Activated CD4-positive, alpha-beta T cell treated with anti-CD3 and anti-CD28 coated beads for 1 hour (primary cell): Measurements from ENCODE around the gene GOLGA6L6.
"Not testable (repeated sequence)": the region's sequence is repeated elsewhere in the genome, so short reads cannot be mapped to it uniquely, and the experiment has no call there.

Experiments used
- DNase-seq: peaks from one replicate; pipeline ENCODE4 v3.0.0-alpha.2; 2020

GOLGA6L6 gene, protein sequence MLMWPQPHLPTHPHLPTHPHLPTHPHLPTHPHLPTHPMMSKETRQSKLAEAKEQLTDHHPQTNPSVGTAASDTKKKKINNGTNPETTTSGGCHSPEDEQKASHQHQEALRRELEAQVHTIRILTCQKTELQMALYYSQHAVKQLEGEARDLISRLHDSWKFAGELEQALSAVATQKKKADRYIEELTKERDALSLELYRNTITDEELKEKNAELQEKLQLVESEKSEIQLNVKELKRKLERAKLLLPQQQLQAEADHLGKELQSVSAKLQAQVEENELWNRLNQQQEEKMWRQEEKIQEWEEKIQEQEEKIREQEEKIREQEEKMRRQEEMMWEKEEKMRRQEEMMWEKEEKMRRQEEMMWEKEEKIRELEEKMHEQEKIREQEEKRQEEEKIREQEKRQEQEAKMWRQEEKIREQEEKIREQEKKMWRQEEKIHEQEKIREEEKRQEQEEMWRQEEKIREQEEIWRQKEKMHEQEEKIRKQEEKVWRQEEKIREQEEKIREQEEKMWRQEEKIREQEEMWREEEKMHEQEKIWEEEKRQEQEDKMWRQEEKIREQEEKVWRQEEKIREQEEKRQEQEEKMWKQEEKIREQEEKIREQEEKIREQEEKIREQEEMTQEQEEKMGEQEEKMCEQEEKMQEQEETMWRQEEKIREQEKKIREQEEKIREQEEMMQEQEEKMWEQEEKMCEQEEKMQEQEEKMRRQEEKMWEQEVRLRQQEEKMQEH

DNA sequence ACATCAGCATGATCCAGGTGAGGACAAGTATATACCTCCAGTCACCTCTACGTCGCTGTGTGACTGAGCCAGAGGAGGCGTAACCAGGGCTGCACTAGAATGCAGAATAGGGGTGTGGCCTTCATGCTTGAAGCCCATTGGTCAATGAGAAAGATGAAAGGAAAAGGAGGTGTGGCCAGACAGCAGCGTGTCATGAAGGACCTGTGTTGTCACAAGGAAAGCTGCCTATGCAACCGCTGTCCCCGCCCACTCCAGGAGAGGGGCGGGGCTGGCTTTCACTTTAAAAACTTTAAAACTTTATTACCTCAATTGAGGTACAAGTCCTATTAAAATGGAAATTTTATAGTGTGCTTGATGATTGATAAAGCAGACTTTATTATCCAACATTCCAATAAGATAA lies at the start of gene GOLGA6L6:
GOLGA6L6 (minus strand) TSS at position 101 of the 400 bp plus-strand sequence; CDS start at position 10, 91 bp downstream.
- DNase-seq, result not testable (repeated sequence)

DNA sequence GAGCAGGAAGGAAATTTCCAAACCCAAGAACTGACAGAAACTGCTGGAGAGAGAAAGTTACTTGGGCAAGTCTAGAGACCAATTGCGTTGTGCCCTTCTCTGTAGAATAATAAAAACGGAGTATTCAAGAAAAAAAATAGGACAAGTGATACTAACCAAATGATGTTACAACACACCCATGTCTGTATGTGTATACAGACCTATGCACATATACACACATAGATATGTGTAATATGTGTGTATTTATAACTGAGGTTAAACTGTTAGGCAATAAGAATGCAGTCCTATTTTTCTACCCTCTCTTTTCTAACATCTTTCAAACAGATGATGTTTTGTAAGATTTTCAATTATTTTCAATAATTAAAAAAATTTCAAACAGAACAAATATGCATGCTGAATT lies 48.5 kb upstream of the GOLGA6L6 start:
- not testable (repeated sequence) for DNase-seq

DNA sequence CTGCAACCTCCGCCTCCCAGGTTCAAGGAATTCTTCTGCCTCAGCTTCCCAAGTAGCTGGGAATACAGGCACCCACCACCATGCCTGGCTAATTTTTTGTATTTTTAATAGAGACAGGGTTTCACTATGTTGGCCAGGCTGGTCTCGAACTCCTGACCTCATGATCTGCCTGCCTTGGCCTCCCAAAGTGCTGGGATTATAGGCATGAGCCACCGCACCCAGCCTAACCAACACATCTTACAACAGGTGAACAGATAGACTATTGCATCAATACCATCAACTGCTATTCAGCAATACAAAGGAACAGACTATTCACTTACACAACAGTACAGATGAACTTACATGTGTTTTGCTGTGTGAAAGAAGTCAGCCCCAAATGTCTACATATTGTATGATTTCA lies 45.2 kb upstream of the GOLGA6L6 start:
- DNase-seq, result not testable (repeated sequence)

GRCh38 chr15:20582726-20583115 lies 41.1 kb upstream of the GOLGA6L6 start:
- DNase-seq, result not testable (repeated sequence)

GRCh38 chr15:20582109-20582725 lies 40.6 kb upstream of the GOLGA6L6 start:
- not testable (repeated sequence) for DNase-seq

- not testable (repeated sequence) for DNase-seq
Observed at GRCh38 chr15:20581261-20582108, 39.9 kb upstream of the GOLGA6L6 start.

DNA sequence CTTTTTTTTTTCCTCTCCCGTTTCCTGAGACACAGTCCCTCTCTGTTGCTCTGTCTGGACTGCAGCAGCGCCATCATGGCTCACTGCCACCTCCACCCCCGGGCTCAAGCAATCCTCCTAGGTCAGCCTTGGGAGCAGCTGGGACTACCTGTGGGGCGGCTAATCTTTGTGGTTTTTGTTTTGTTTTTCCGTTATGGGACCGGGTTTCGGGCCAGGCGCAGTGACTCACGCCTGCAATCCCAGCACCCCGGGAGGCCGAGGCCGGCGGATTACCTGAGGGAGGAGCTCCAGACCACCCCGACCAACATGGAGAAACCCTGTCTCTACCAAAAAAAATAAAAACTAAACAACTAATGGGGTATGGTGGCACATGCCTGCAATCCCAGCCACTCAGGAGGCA lies 38.1 kb upstream of the GOLGA6L6 start:
- DNase-seq, result not testable (repeated sequence)

DNA sequence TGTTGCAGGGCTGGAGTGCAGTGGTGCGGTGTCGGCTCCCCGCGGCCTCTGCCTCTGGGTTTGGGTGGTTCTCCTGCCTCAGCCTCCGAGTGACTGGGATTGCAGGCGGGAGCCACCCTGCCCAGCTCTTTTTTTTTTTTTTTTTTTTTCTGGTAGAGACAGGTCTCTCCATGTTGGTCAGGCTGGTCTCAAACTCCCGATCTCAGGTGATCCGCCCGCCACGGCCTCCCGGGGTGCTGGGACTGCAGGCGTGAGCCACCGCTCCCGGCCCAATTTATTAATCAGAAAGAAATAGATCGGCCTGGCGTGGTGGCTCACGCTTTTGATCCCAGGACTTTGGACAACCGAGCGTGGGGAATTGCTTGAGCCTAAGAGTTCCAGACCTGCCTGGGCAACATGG lies 9.7 kb upstream of the GOLGA6L6 start:
- not testable (repeated sequence) for DNase-seq

DNA sequence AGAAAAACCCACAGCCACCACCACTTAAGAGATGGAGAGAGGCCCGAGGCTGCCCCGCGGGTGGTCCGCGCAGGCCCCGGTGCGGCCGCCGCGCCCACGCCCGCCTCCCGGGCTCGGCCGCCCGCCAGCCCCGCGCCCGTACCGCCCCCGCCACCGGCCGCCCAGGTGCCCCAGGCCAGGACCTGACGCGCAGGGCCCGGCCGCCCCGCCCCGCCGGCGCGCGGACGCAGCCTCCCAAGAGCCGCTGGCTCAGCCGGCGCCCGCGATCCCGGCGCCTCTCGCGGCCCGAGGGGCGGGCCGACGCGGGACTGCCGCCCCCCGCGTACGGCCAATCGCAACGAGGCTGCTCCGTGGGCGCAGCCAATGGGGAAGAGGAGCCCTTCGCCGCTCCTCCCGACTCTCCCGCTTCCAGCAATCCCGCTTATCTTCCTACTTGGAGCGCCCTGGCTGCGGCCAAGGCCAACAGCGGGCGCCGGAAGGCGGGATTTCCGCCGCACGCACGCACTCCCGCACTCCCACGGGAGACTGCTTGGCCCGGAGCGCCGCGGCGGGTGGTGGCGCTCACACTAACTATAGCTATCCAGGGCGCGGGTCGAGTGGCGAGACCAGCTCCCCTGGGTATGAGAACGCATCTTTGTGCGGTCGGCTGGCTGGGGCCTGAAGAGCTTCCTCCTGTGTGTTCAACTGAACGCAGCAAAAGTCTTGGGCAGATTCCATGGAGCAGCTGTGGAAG lies 35.5 kb downstream of the GOLGA6L6 start:
- not testable (repeated sequence) for DNase-seq

DNA sequence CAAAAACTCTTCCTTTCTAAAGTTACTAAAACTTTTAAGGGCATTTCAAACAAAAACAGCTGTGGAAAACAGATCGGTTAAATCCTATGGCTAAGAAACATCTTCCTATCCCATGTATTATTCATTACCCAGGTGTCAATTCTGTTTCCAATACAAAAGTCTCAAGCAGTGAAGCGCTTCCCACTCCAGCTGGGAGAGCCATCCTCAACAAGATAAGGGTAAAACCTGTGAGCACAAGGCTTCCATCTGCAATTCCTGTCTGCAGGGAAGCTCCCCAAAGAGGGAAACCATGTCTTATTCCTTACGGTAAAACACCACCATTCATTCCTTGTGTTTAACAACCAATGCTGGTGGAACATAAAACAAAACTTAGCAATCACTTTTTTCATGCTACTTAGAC lies 38.8 kb downstream of the GOLGA6L6 start:
- DNase-seq, result not testable (repeated sequence)

DNA sequence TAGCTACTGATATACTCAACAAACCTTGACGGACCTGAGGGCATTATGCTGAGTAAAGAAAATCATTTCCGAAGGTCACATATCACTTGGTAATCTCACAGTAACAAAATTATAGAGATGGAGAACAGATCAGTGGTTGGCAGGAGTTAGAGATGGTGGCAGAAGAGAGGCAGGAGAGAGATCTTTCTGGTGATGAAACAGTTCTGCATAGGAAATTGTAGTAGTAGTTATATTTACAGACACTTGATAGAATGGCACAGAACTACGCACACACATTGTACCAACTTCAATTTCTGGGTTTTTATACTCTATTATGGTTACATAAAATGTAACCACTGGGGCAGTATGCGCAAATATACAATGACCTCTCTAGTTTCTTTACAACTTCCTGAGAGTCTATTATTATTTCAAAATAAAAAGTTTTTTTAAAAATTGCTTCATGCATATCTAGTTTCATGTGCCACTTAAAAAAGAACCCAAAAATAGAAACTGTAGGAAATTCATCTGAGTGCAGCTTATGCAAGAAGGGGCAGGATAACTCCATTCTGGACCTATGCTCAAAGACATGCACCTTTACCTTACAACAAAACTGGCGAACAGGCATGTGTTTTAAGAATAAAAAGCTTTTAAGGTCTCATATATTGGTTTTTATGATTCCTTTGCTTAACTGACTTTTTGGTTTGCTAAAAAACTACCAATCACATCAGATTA lies 39.9 kb downstream of the GOLGA6L6 start:
- not testable (repeated sequence) for DNase-seq

DNA sequence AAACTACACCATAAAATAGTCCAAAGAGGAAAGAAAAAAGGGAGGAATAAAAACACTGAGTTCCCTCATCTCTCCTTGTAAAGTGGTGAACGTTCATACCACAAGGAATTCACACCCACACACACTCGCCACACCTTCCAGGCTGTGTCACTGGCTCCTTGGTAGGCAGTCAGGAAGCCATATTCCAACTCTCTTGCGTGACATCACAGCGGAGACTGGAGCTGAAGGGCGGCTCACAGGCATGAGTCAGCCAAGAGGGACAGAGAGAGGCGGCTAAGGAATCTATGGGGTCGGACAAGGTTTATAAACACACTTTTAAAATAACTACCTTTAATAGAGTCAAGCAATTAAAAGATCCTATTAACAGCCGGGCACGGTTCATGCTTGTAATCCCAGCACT lies 43.8 kb downstream of the GOLGA6L6 start:
- DNase-seq, result not testable (repeated sequence)

- DNase-seq, result not testable (repeated sequence)
Observed at GRCh38 chr15:20493035-20493434, 48.6 kb downstream of the GOLGA6L6 start.

DNA sequence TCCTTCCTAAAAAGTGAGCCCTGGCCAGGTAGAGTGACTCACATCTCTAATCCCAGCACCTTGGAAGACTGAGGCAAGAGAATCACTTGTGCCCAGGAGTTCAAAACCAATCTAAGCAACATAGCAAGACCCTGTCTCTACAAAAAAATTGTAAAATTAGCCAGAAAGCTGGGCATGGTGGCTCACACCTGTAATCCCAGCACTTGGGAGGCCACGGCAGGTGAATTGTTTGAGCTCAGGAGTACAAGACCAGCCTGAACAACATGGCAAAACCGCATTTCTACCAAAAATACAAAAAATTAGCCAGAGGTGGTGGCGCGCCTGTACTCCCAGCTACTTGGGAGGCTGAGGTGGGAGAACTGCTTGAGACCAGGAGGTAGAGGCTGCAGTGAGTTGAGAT lies 49.0 kb downstream of the GOLGA6L6 start:
- DNase-seq, result not testable (repeated sequence)

DNA sequence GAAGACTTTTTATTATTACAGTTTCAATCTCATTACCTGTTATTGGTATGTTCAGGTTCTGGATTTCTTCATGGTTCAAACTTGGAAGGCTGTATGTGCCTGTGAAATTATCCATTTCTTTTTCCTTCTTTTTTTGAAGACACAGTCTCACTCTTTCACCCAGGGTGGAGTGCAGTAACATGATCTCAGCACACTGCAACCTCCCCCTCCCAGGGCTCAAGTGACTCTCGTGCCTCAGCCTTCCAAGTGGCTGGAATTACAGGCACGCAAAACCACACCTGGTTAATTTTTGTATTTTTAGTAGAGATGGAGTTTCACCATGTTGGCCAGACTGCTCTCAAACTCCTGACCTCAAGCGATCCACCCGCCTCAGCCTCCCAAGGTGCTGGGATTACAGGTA lies 52.3 kb downstream of the GOLGA6L6 start:
- DNase-seq, result not testable (repeated sequence)
